Heart left ventricle (tissue), 16 donors: ENCODE measurements around the gene KLK13. TPM values are rescaled to one million over a fixed set of nuclear protein-coding genes. Genes with fewer than 3 reads are reported as not detected.

Experiments
- ATAC-seq, 4 donors: fragments of 200-7000 bp; cut with Tn5 transposase; one replicate each; pipeline ENCODE4 v1.9.1; 2020 to 2022; ENCODE audit warnings: moderate library complexity in 4 of 4, mild to moderate bottlenecking in 3 of 4, moderate number of reproducible peaks in 1 of 4
- DNase-seq, 5 donors: peaks; one replicate each; pipeline ENCODE4 v3.0.0-alpha.2; 2020
- H3K27ac ChIP-seq, 12 donors: fragments of 200-600 bp; sonication (generic) in 4 of 12; one replicate each; pipeline versions ENCODE4 v1.5.0 to v1.8.0; 2016 to 2022; ENCODE audit warnings: mild to moderate bottlenecking in 2 of 12
- H3K27me3 ChIP-seq, 9 donors: fragments of 200-600 bp; sonication (generic) in 2 of 9; one replicate each; pipeline versions ENCODE4 v1.5.1 to v1.8.0; 2016 to 2022; ENCODE audit warnings: mild to moderate bottlenecking in 3 of 9
- H3K36me3 ChIP-seq, 9 donors: fragments of 200-600 bp; sonication (generic) in 2 of 9; one replicate each; pipeline versions ENCODE4 v1.5.0 to v1.8.0; 2018 to 2022; ENCODE audit warnings: mild to moderate bottlenecking in 2 of 9
- H3K4me1 ChIP-seq, 12 donors: fragments of 200-600 bp; sonication (generic) in 4 of 12; one replicate each; pipeline versions ENCODE4 v1.5.0 to v1.8.0; 2016 to 2022; ENCODE audit warnings: mild to moderate bottlenecking in 3 of 12
- H3K4me3 ChIP-seq, 12 donors: fragments of 200-600 bp; sonication (generic) in 4 of 12; one replicate each; pipeline versions ENCODE4 v1.5.0 to v1.8.0; 2017 to 2022; ENCODE audit warnings: mild to moderate bottlenecking in 9 of 12, moderate library complexity in 4 of 12
- H3K9me3 ChIP-seq, 12 donors: fragments of 200-600 bp; sonication (generic) in 4 of 12; one replicate each; pipeline versions ENCODE4 v1.5.0 to v1.8.0; 2016 to 2022; ENCODE audit warnings: mild to moderate bottlenecking in 1 of 12
- CTCF ChIP-seq, 12 donors: fragments of 200-600 bp; sonication (generic) in 4 of 12; IDR thresholded peaks; one replicate each; pipeline versions ENCODE4 v1.5.0 to v1.8.0; 2018 to 2022; ENCODE audit warnings: antibody characterized with exemption in 12 of 12, mild to moderate bottlenecking in 5 of 12
- POLR2A ChIP-seq, 2 donors: fragments of 450-650 bp; IDR thresholded peaks; one replicate each; pipeline ENCODE4 v1.6.1; 2017; ENCODE audit warnings: antibody characterized with exemption in 2 of 2, mild to moderate bottlenecking in 2 of 2, moderate library complexity in 2 of 2
- WGBS, 4 donors: extraction: QIAGEN DNeasy Blood & Tissue Kit in 2 of 4; methylation state at CpG; one replicate each; pipeline versions ENCODE4 v1.1.5 to v1.1.7; 2013 to 2018; 5-methylcytosine and 5-hydroxymethylcytosine counted together
- intact Hi-C, 10 donors: fragments of 100-400 bp; cut with DNase I; formaldehyde crosslinking; loops; one replicate each; pipeline versions ENCODE4 v1.11.1 to v1.14.2; 2022
- polyA plus RNA-seq, 2 donors: library from polyadenylated mRNA; stranded (reverse); fragments of 200-250 nt; gene quantifications; one replicate each; pipeline ENCODE4 v1.2.3, GENCODE V29; 2013
- total RNA-seq, 9 donors: library from RNA; depleted of rRNA in 2 of 9; stranded (reverse); fragments of >200 nt in 2 of 9; fragmentation: NEBNext Ultra II Directional in 3 of 9; extraction: Animal tissue kit (Norgen Biotek cat#: 25700) in 3 of 9; gene quantifications; one replicate each; pipeline versions ENCODE4 v1.1.0 to v1.2.4, GENCODE V29; 2016 to 2023
- donor health status: ischemic (EF 13 %, LVEDD 7.1; RV severe dilation, severe dysfunction).
- donor health status: healthy with polysubstance abuse.
- donor health status: DM: no; HTN: yes; CAD: no.
- donor health status: DM: no; HTN: no; CAD: no.
- donor health status: ischemic (EF 25% LVEDD 6.9; RV normal size, moderate dysfunction).
- donor health status: ischemic (EF 25% LVEDD 5.7; RV mildly dilated, moderate dysfunction).
- donor health status: healthy.
- donor health status: DM: yes; HTN: yes; CAD: no.
- donor health status: ischemic (EF 35%, LVEDD 5.7; RV mildly dilated, moderate dysfunction).
- donor health status: nonischemic (EF 11% LVEDD 7.7; RV severe dilation, severe dysfunction).
- donor health status: DM: yes; HTN: yes; CAD: no.
- donor health status: PGD.
- donor health status: ischemic (EF 29% LVEDD 5.4; RV normal size, mild dysfunction).
- donor health status: nonischemic (EF 23%, LVEDD 6.1; RV moderate dilation, normal function).

Gene KLK13
- total and polyA plus RNA-seq, 11 donors, result 0.90 to 2.2 TPM; not detected in 9

DNA sequence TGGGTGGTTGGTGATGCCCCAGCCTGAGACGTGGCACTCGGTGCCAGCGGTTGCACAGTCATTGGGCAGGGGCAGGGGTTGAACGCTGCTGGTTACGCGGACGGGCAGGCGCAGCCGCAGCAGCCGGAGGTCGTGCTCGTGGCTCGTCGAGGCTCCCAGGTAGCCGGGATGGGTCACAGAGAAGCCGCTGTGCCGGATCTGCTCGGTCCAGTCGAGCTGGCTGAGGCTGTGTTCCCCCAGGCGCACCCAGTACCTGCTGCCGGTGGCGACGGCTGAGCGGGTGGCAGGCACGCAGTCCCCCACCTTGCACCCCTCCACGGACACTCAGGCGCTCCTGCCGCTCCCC, 33.0 kb downstream of the KLK13 start:
- ATAC-seq (no peak), DNase-seq (no peak)
- H3K9me3 ChIP-seq, result no peaks in the 10 kb centered on the region
- peaks cover 0 to 2% (median 0%) of the 10 kb centered on the region in 12 donors for H3K4me1 ChIP-seq
- no peak for TF ChIP-seq POLR2A (IDR thresholded peaks at IDR 0.05)
- no peak for TF ChIP-seq CTCF (IDR thresholded peaks at IDR 0.05)
- H3K27ac ChIP-seq, result no peak overlapping the region
- H3K36me3 ChIP-seq, result no peaks in the 10 kb centered on the region
- intact Hi-C loops, result loop anchor here in 1 of 10 donors (5.0 kb wide), 1 partner anchor 50 kb away; the partner anchor contains the start of gene KLK14
- H3K27me3 ChIP-seq, result peaks cover 0 to 44% (median 5%) of the 10 kb centered on the region in 9 donors
- 87 to 91% (median 90%) methylated on average over 25 to 28 of the region's 28 CpGs for WGBS, 4 donors
- H3K4me3 ChIP-seq, result no peak overlapping the region

- Histone ChIP-seq H3K9me3 (no peaks in the 10 kb centered on the region), H3K27ac (no peak overlapping the region), H3K4me3 (no peak overlapping the region), H3K27me3 (peaks cover 0 to 47% (median 6%) of the 10 kb centered on the region in 9 donors), H3K36me3 (no peaks in the 10 kb centered on the region), H3K4me1 (peaks cover 0 to 2% (median 0%) of the 10 kb centered on the region in 12 donors)
- intact Hi-C loops, result loop anchor here in 1 of 10 donors (5.0 kb wide), 1 partner anchor 51 kb away; the partner anchor contains the start of gene KLK14
- ATAC-seq, result no peak
- DNase-seq, result no peak
- 86 to 92% (median 88%) methylated on average over 7 of the region's 7 CpGs for WGBS, 4 donors
- TF ChIP-seq POLR2A (IDR thresholded peaks at IDR 0.05) (no peak), CTCF (IDR thresholded peaks at IDR 0.05) (no peak)
Measured at GRCh38 chr19:51031220-51031879, 33.5 kb downstream of the KLK13 start.

DNA sequence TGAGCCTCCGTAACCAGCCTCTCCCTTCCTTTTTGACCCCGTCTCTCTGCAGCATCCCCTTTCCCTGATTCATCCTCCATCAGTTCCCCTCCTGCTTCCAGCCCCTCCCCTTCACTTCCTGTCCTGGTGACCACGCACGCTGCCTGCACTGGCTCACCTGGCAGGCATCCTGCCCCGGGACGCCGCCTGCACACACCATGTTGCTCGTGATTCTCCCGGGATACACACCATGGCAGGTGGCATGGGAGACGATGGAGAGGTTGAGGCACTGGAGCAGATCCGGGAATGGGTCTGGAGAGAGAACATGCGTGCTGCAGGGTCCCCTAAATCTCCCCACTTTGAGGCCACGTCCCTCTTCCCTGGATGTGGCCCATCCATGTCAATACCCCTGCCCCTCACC, 34.3 kb downstream of the KLK13 start:
- TF ChIP-seq POLR2A (IDR thresholded peaks at IDR 0.05) (no peak), CTCF (IDR thresholded peaks at IDR 0.05) (no peak)
- ATAC-seq, result no peak
- WGBS, 4 donors, result 73 to 80% (median 77%) methylated on average over 13 of the region's 13 CpGs
- intact Hi-C loops, result loop anchor here in 1 of 10 donors (5.0 kb wide), 1 partner anchor 52 kb away; the partner anchor contains the start of gene KLK14
- peaks cover 0 to 6% (median 0%) of the 10 kb centered on the region in 12 donors for H3K4me1 ChIP-seq
- H3K27ac ChIP-seq, result no peak overlapping the region
- no peaks in the 10 kb centered on the region for H3K36me3 ChIP-seq
- H3K4me3 ChIP-seq, result no peak overlapping the region
- DNase-seq, result no peak
- peaks cover 0 to 50% (median 10%) of the 10 kb centered on the region in 9 donors for H3K27me3 ChIP-seq
- no peaks in the 10 kb centered on the region for H3K9me3 ChIP-seq

GRCh38 chr19:51029718-51030117, 35.2 kb downstream of the KLK13 start:
- H3K27ac ChIP-seq, result no peak overlapping the region
- no peaks in the 10 kb centered on the region for H3K36me3 ChIP-seq
- no peaks in the 10 kb centered on the region for H3K9me3 ChIP-seq
- DNase-seq, result no peak
- peaks cover 0 to 50% (median 12%) of the 10 kb centered on the region in 9 donors for H3K27me3 ChIP-seq
- TF ChIP-seq POLR2A (IDR thresholded peaks at IDR 0.05), result no peak
- no peak for TF ChIP-seq CTCF (IDR thresholded peaks at IDR 0.05)
- no peak for ATAC-seq
- intact Hi-C loops, result loop anchor here in 4 of 10 donors (5.0 to 10.0 kb wide), 4 partner anchors 53 to 145 kb away; partner anchors contain the start of gene KLK14 (in 1 of the 4)
- WGBS, 4 donors, result 68 to 81% (median 74%) methylated on average over 2 of the region's 2 CpGs
- H3K4me1 ChIP-seq, result peaks cover 0 to 6% (median 0%) of the 10 kb centered on the region in 12 donors
- H3K4me3 ChIP-seq, result no peak overlapping the region
